Activated CD8-positive, alpha-beta memory T cell treated with anti-CD3 and anti-CD28 coated beads for 24 hours (primary cell): ENCODE measurements around the gene ASIC3.
"Not testable (repeated sequence)": the region's sequence is repeated elsewhere in the genome, so short reads cannot be mapped to it uniquely, and the experiment has no call there.

Experiments used
- DNase-seq: peaks from one replicate; pipeline ENCODE4 v3.0.0-alpha.2; 2020

ASIC3 gene

DNA sequence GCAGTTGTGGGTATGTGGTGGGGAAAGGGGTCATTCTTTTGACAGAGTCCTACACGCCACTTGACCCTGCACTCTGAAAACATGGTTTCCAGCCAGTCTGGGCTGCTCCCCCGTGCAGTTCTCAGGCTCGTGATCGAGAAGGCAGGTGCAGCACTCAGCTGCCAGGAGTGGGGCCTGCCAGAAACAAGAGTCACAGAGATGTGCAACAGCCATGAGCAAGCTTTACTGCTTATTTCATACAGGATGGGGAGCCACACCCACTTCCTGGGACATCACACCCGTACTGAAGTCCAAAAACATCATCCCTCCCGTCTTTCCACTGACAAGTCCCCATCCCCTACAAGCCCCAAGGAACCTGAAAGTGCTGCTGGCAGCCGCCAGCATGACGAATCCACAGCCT lies 33.4 kb upstream of the ASIC3 start:
- no peak for DNase-seq

DNA sequence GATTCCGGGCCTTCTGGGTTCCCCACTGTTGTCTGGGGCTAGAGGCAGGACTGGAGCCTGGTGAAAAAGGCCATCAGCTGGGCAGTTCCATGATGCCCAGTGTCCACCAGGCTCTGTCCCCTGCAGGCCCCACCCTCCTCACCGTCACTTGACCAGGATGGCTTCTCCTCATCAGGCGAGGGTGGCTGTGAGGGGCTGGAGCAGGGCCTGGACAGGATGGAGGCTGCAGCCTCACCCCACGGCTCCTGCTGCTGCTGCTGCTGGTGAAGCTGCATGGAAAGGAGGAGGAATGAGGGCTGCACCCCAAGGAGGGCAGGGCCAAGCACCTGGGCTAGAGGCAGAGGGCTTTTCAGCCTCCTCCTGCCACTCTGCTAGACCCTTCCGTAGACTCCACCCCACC lies 32.4 kb upstream of the ASIC3 start:
- DNase-seq = no peak

DNA sequence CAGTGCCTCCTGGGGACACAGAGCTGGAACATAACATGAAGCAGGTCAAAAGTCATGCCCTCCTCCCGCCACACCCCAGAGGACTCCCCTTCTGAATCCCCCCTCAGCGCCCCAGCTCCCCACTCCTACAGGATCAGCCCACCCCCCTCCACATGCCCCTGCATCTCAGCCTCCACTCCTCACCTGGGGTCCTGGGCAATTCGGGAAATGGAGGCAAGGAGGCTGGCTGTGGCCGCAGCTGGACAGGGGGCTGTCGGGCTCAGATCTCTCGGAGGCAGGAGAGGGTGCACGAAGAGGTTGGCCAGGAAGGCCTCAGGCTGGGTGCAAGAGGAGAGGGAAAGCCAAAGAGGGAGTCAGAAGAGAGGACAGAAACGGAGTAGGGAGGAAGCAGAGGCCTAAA lies 31.8 kb upstream of the ASIC3 start:
- no peak for DNase-seq

DNA sequence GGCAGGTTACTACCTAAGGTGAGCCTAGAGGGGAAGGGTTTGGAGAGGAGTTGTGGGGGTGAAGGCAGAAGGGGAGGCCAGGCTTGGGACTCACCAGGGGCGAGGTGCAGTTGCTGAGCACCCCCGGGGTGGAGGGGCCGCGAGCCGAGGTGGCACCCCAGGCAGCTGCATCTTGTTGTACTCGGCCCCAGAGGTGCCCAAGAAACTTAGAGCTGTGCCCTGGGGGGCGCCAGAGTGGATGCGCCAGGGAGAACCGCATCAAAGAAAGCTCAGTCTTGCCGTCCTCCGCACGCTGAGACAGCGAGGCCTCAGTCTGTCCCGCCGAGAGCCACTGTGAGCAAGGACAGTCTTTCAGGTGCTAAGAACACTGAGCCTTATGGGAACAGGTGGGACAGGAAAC lies 31.4 kb upstream of the ASIC3 start:
- DNase-seq = peak; percentile 64

DNA sequence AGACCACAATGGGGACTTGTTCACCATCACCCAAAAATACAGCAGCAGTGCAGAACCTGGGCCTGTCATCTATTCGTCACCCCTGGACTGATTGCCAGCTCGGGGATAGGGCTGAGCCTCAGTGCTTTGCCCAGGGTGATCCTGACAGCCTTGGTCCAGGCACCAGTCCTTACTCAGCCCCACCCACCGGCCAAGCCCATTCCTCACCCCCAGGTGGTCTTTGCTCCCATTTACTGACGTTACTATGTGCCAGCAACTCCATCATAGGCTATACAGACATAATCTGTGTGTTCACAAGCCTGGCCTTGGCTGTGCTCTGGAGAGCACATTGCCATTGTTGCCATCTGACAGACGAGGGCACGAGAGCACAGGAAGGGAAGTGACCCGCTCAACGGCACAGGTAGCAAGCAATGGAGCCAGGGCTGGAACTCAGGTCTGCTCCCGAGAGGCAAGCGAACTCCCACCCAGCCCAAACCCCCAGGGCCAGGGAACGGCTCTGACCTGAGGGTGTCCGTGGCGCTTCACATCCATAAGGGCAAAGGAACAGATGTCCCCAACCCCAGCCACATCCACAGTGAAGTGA lies 30.9 kb upstream of the ASIC3 start:
- peak; percentile 70 for DNase-seq

DNA sequence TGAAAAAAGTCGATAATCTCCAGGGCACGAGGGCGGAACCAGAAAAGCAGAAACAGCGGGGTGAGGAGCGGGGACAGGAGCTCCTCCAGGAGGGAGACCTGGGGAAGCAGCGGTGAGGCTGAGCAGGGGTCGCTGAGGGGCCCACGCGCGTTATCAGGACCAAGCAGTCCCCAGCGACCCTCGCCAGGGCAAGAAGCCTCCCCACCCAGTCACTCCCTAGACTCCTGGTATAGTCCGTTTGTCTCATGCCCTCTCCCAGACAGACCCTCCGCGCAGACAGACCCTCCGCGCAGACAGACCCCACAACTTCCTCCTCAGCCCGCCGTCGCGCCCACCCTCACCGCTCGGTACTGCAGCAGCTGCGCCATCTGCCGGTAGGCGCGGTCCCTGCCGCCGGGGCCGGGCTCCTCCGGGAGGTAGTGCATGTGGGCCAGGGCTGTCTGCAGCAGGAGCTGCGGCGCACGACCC lies 30.3 kb upstream of the ASIC3 start:
- DNase-seq = peak; percentile 96

DNA sequence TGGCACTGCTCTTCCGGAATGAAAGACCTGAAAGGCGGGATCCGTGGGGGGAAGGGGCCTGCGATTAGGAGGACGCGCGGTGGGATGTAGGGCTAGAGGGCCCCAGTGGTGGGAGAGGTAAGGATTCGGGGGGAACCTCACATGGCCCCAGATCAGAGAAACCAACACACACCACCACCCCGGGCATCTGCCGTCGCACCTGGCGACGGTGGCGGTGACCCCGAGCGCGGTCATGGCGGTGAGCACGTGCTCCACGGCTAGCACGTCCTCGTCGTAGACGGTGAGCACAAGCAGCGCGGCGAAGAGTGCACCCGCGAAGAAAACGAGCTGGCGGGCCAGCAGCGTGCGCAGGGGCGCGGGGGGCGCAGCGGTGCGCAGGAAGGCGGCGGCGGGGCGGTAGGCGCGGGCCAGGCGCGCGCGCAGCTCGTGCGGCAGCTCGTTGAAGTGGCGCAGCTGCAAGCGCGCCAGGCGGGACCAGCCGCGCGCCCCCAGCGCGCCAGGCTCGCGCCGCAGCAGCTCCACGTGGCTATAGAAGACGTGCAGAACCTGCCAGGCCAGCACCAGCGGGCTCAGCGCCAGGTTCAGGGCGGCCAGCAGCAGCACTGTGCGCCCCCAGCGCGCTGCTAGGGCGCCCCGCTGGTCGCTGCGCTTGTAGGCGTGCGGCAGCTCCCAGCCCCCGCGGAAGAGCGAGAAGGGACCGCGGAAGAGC lies 29.8 kb upstream of the ASIC3 start:
- DNase-seq = peak; percentile 83

DNA sequence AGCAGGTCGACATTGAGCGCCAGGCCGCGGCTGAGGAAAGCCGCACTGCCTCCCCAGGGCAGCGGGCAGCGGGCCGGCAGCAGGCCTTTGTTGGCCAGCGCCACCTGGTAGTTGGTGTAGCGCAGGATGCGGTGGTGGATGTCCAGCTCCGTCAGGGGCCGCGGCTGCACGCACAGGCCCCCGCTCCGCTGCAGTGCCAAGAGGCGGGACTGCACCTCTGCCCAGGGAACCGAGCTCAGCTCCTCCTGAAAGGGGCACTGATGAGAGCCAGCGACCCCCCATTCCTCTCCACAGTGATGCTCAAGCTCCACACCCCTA lies 29.2 kb upstream of the ASIC3 start:
- DNase-seq = no peak

DNA sequence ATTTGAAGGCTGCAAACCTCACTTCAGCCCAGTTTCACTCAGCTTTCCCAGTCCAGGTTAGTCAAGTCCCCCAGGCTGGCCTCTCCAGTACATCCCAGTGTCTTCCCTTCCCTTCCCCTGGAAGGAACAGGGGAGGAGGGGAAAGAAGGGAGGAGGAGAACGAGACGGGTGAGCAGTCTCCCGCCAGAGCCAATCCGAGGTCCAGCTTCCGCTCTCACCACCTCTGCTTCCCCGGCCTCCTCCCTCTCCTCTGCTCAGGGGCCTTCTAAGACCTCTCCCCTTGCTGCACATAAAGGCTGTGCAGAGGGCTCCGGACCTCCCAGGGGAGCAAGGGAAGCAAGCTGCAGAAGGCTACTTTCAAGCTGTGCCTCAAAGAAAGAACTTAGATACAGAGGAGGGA lies 28.1 kb upstream of the ASIC3 start:
- DNase-seq = no peak

DNA sequence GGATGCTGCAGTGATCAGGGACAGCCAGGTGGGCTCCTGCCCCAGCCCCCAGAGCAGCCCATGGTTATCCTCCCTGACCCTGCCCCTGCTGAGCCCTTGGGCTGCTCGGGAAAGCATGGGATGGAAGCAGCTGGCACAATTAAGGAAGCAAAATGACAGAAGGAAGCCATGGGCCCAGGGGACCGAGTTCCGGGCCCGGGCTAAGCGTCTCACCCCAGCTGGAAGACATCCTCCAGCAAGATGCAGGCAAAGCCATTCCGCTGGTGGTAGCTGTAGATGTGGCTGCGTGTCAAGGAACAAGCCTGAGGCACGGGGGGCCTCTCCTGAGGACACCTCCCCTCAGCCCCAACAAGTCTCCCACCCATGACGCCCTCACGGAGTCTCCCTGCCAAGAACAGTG lies 25.1 kb upstream of the ASIC3 start:
- DNase-seq = no peak

DNA sequence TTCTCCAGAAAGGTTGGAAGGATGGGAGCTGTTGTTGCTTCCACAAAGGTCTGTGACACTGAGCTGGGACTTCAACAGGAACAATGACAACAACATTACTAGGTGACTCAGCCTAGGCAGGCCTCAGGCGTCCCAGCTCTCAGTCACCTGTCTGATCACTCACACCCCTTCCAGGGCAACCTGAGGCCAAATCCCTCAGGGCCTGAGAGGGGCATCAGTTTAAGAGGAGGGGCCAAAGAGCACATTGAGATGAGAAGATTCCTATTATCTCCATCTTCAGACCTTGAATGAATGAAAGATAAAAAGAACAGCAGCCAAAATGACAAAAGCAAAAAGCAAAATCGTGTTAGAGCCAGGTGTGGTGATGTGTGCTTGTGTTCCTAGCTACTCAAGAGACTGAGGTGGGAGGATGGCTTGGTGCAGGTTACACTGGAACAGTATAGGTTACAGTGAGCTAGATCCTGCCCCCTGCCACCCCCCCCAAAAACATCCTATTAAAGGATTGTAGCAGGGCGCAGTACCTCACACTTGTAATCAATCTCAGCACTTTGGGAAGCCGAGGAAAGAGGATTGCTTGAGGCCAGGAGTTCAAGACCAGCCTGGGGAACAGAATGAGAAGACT lies 23.8 kb upstream of the ASIC3 start, which contains the start of gene ATG9B:
Gene ATG9B (minus strand): TSS at position 60 of the 622 bp plus-strand sequence. CDS start 71 bp downstream, outside the sequence.
- DNase-seq = no peak

DNA sequence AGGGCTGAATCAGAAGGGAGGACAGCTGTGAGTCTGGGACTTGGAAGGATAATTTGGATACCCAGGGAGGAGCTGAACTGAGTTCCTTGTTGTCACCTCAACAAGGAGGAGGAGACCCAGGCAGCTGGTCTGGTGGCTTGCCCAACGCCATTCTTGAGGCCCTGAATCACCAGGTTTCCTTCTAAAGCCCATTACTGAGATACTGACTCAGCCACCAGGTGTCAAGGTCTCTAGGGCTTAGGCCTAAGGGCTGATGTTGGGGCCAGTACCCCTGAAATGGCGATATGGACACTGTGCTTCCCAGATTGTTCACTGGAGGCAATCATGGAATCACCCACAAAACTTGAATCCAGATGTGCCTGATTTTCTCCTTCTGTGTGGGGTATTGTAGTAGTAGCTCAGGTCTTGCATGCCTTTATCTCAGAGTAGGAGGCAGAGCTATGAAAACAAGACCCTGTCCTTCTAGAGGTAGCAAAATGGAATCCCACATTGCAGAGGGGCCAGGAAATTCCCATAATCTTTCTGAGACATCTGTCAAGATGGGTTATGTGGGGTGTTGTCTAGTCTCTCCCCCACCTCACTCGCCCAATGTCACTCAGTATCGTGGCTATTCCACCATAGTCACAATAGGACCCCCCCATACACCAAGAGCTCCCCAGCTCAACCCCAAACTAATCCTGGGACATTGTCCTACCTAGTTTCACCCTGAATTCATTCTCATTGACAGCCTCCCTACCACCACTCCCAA lies 22.2 kb upstream of the ASIC3 start:
- DNase-seq = no peak

DNA sequence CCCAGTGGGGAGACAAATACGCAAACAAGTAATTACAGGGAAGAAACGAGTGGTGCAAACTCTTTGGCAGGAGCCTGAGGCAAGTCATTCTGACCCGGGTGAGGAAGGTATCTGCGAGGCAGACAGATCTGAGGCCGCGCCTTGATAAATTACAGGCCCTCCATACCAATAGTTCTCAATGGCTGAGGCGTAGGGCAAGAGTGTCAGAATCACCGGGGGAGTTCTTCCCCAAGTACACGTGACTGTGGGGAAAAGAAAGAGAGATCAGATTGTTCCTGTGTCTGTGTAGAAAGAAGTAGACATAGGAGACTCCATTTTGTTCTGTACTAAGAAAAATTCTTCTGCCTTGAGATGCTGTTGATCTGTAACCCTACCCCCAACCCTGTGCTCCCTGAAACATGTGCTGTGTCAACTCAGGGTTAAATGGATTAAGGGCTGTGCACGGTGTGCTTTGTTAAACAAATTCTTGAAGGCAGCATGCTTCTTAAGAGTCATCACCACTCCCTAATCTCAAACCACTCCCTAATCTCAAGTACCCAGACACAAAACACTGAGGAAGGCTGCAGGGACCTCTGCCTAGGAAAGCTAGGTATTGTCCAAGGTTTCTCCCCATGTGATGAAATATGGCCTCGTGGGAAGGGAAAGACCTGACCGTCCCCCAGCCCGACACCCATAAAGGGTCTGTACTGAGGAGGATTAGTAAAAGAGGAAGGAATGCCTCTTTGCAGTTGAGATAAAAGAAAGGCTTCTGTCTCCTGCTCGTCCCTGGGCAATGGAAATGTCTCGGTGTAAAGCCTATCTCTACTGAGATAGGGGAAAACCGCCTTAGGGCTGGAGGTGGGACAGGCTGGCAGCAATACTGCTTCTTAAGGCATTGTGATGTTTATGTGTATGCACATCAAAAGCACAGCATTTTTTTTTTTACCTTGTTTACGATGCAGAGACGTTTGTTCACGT lies 21.3 kb upstream of the ASIC3 start:
- not testable (repeated sequence) for DNase-seq

DNA sequence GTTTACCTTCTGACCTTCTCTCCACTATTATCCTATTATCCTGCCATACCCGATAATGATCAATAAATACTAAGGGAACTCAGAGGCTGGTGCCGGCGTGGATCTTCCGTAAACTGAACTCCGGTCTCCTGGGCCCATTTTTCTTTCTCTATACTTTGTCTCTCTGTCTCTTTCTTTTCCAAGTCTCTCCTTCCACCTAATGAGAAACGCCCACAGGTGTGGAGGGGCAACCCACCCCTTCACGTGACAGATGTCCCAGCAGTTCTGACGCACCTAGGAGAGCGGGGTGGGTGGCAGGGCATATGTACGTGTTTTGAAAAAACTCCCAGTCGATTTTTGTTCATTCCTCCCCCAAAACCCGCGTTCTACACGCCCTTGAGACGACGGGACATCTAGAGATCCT lies 20.6 kb upstream of the ASIC3 start:
- DNase-seq = not testable (repeated sequence)

DNA sequence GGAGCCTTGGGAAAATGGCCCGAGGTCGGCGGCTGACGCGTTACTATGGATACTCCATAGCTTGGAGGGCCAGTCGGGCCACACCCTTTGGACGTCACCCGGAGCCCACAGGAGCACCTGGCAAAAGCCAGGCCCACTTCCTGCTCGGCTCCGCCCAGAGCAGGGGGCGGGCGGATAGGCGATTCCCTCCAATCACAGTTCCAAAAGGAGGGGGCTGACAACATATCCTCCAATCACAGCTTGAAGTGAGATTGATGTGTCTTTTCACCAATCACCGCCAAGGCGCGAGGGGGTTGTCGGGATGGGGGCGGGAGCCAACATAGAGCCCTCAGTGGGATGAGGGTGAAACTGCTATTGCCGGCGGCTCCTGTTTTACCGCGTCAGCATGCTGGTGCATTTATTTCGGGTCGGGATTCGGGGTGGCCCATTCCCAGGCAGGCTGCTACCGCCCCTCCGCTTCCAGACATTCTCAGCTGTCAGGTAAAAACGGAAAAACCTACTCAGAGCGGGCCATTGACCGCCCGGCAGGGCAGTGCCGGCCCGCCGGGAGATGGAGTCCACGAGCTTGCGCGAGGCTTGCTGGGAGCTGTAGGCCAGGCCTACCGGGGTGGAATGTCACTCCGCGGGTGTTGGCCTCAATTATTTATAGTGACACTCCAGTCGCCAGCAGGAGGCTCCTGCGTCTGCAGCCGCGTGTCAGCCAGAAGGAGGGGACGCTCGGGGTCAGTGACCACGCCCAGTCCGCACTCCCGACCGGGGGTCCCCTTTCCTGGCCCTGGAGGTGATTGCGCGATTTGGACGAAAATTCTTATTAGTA lies 20.0 kb upstream of the ASIC3 start, which contains the start of gene ABCB8:
Gene ABCB8 (plus strand): TSS at position 320 of the 817 bp plus-strand sequence. CDS start 66 bp downstream, at position 386.
- peak; percentile 99 for DNase-seq

DNA sequence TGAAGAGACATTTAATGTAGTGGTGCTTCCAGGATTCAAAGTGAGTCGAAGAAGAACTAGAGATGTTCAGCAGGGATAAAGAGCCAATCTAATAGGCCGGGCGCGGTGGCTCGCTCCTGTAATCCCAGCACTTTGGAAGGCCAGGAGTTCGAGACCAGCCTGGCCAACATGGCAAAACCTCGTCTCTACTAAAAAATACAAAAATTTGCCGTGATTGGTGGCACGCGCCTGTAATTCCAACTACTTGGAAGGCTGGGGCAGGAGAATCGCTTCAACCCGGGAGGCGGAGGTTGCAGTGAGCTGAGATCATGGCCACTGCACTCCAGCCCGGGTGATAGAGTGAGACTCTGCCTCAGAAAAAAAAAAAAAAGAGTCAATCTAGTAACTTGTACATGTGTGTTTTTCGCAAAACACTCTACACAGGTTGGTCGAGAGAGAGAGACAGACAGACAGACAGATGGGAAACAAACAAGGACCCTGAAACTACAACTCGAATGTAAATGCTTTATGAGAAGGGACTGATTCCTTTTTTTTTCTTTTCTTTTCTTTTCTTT lies 19.3 kb upstream of the ASIC3 start:
- DNase-seq = no peak

DNA sequence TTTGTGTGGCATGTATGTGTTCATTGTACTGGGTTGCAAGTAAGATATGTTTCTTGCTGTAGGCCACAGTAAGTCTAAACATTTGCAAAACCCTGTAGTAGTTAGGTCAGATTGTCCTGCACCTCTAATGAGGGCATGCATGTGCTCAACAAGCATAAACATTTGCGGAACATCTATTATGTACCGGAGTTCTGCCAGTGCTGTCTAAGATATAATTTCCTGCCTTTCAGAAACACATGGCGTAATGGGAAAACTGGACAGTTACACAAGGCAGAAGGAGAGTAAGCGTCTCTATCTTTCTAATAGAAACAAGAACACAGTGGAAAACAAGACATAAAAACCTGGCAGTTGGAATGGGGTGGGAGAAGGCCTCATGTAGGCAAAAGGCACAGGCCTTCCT lies 17.3 kb upstream of the ASIC3 start:
- DNase-seq = no peak

DNA sequence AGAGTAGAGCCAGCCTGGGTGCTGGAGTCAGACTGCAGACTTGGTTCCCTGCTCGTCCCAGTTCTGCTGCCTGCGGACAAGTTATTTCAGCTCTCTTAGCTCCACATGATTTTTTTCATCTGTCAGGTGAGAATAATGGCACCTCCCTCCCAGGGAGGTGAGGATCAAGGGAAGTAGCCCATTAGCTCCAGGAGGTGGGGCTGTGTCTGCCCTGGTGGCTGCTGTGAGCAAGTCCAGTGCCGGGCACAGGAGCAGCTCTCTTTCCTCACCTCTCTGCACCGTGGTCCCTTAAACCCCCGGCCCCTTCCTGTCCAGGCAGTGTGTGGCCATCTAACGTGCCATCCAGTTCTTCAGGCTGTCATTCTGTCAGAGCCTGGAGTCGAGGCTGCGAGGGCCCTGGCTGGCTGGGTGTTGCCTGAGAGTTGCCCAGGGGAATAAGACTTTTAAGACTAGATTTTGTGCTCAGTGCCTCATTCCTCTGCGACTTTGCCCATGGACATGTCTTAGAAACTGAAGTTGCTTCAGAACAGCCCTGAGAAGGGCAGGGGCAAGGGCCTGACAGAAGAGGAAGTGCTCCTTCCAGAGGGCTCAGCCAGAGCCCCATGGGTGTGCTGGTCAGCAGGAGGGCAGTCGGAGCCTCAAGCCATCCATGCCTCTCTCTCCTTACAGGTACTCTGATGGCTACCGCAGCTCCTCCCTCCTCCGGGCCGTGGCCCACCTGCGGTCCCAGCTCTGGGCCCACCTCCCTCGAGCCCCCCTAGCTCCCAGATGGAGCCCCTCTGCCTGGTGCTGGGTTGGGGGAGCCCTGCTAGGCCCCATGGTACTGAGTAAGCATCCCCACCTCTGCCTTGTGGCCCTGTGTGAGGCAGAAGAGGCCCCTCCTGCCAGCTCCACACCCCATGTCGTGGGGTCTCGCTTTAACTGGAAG lies 15.1 kb upstream of the ASIC3 start:
- DNase-seq = no peak

DNA sequence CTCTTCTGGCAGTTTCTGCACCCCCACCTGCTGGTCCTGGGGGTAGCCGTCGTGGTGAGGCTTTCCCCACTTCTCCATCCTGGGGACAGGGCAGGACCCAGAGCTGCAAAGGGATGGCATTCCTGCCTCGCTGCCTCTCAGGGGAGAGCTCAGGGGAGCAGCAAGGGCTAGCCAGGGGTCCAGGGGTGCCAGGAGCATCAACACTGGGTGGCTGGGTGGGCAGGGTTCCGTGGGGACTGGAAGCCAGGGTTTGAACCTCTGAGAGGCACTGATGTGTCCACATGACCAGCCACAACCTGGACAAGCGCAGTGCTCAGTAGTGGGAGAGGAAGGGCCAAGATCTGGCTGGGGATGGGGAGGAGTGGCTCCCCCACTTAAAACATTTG lies 14.5 kb upstream of the ASIC3 start:
- DNase-seq = no peak
